B cell (primary cell): ENCODE data around the gene CAMK2G.
A peak's percentile ranks its signal among the peaks of the same experiment; 100 is the strongest.

Experiments
- EZH2 ChIP-seq: IDR thresholded peaks from 2 replicates; pipeline ENCODE4 v1.6.1; 2012; ENCODE audit warnings: borderline replicate concordance, low read depth, mild to moderate bottlenecking, moderate library complexity, low read length; ENCODE audit not compliant: insufficient read depth, poor library complexity, severe bottlenecking
- TF ChIP-seq, protein P1 (sequence below): fragments of 200-600 bp; IDR thresholded peaks from one replicate; pipeline ENCODE4 v1.8.0; 2022; ENCODE audit warnings: antibody characterized with exemption, mild to moderate bottlenecking

DNA sequence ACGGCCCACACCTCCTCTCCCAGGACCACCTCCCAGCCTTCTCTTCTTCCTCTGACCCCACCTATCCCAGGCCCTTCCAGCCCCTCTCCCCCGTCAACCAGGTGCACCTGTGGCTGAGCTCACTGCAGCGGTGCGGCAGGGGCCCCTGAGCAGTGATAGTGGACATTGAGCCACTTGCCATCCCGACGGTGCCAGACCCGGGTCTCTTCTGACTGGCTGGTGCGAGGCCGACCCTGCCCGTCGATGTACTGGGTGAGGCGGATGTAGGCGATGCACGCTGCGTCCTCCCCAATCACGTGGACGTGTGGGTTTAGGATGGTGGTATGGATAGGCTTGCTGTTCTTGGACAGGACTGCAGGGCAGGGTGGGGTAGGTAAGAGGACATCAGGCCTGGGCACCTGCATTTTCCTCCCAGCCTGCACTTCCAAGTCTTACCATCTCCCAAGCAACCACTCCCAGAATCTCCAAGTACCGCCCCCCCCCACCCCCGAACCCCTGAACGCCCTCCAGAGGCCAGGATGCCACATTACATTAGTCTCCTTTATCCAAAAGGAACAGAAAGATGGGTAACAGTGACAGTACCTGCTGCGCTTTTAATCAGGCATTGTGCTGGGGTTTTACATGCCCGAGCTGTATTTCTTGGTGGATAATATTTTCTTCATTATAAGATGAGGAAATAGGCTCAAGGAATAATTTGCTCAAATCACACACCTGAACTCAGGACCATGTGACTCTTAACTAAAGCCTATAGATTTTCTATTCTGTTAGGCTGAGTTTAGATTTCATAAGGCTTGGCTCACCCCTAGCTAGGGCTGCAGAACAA, 59.2 kb downstream of the CAMK2G start:
- TF ChIP-seq, protein P1, sequence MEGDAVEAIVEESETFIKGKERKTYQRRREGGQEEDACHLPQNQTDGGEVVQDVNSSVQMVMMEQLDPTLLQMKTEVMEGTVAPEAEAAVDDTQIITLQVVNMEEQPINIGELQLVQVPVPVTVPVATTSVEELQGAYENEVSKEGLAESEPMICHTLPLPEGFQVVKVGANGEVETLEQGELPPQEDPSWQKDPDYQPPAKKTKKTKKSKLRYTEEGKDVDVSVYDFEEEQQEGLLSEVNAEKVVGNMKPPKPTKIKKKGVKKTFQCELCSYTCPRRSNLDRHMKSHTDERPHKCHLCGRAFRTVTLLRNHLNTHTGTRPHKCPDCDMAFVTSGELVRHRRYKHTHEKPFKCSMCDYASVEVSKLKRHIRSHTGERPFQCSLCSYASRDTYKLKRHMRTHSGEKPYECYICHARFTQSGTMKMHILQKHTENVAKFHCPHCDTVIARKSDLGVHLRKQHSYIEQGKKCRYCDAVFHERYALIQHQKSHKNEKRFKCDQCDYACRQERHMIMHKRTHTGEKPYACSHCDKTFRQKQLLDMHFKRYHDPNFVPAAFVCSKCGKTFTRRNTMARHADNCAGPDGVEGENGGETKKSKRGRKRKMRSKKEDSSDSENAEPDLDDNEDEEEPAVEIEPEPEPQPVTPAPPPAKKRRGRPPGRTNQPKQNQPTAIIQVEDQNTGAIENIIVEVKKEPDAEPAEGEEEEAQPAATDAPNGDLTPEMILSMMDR: peak; percentile 45
- no peak for TF ChIP-seq EZH2
